ENCODE measurements around the gene ADTRP. TPM values are rescaled to one million over a fixed set of nuclear protein-coding genes. Genes with fewer than 3 reads are reported as not detected.

The ADTRP gene
- total RNA-seq, 1 donor from 2014 or later: 3.4 TPM

GRCh38 chr6:11766043-11766442 is 12.6 kb downstream of the ADTRP start:
- H3K9me3 Mint-ChIP-seq: no peaks in the 10 kb centered on the region
- TF ChIP-seq CTCF (IDR thresholded peaks at IDR 0.05; ENCODE audit: unreplicated experiment): no peak
- no peak overlapping the region for H3K27ac Mint-ChIP-seq
- peaks cover 56% of the 10 kb centered on the region for H3K4me1 Mint-ChIP-seq
- DNase-seq (ENCODE audit: low spot score in 2 of 2, unreplicated experiment in 2 of 2): no peak
- no peaks in the 10 kb centered on the region for H3K27me3 Mint-ChIP-seq (ENCODE audit: low read depth)
- no peak overlapping the region for H3K4me3 Mint-ChIP-seq
- H3K36me3 Mint-ChIP-seq: no peaks in the 10 kb centered on the region

GRCh38 chr6:11764250-11764604 is 14.4 kb downstream of the ADTRP start:
- H3K27me3 Mint-ChIP-seq (ENCODE audit: low read depth): no peaks in the 10 kb centered on the region
- no peaks in the 10 kb centered on the region for H3K9me3 Mint-ChIP-seq
- no peak for TF ChIP-seq CTCF (IDR thresholded peaks at IDR 0.05; ENCODE audit: unreplicated experiment)
- peaks cover 46% of the 10 kb centered on the region for H3K4me1 Mint-ChIP-seq
- no peak overlapping the region for H3K27ac Mint-ChIP-seq
- no peaks in the 10 kb centered on the region for H3K36me3 Mint-ChIP-seq
- no peak for DNase-seq (ENCODE audit: low spot score in 2 of 2, unreplicated experiment in 2 of 2)
- H3K4me3 Mint-ChIP-seq: no peak overlapping the region

- TF ChIP-seq CTCF (IDR thresholded peaks at IDR 0.05; ENCODE audit: unreplicated experiment): no peak
- H3K27me3 Mint-ChIP-seq (ENCODE audit: low read depth): no peaks in the 10 kb centered on the region
- DNase-seq (ENCODE audit: low spot score in 2 of 2, unreplicated experiment in 2 of 2): no peak
- peaks cover 46% of the 10 kb centered on the region for H3K4me1 Mint-ChIP-seq
- no peaks in the 10 kb centered on the region for H3K36me3 Mint-ChIP-seq
- H3K27ac Mint-ChIP-seq: peak overlapping the region; percentile 81
- no peaks in the 10 kb centered on the region for H3K9me3 Mint-ChIP-seq
- H3K4me3 Mint-ChIP-seq: no peak overlapping the region
Measured at GRCh38 chr6:11763460-11764249, 14.9 kb downstream of the ADTRP start.

- H3K4me1 Mint-ChIP-seq: peaks cover 46% of the 10 kb centered on the region
- no peaks in the 10 kb centered on the region for H3K27me3 Mint-ChIP-seq (ENCODE audit: low read depth)
- DNase-seq (ENCODE audit: low spot score in 2 of 2, unreplicated experiment in 2 of 2): no peak
- H3K9me3 Mint-ChIP-seq: peaks cover 3% of the 10 kb centered on the region
- no peak overlapping the region for H3K4me3 Mint-ChIP-seq
- no peaks in the 10 kb centered on the region for H3K36me3 Mint-ChIP-seq
- TF ChIP-seq CTCF (IDR thresholded peaks at IDR 0.05; ENCODE audit: unreplicated experiment): no peak
- H3K27ac Mint-ChIP-seq: peak overlapping the region; percentile 81
Measured at GRCh38 chr6:11762794-11763459, 15.7 kb downstream of the ADTRP start.

- peaks cover 45% of the 10 kb centered on the region for H3K4me1 Mint-ChIP-seq
- H3K4me3 Mint-ChIP-seq: no peak overlapping the region
- no peak for DNase-seq (ENCODE audit: low spot score in 2 of 2, unreplicated experiment in 2 of 2)
- no peaks in the 10 kb centered on the region for H3K27me3 Mint-ChIP-seq (ENCODE audit: low read depth)
- H3K9me3 Mint-ChIP-seq: peaks cover 10% of the 10 kb centered on the region
- H3K36me3 Mint-ChIP-seq: no peaks in the 10 kb centered on the region
- H3K27ac Mint-ChIP-seq: peak overlapping the region; percentile 81
- no peak for TF ChIP-seq CTCF (IDR thresholded peaks at IDR 0.05; ENCODE audit: unreplicated experiment)
Measured at GRCh38 chr6:11761744-11762620, 16.6 kb downstream of the ADTRP start.

Measured in mesothelial cell of epicardium (in vitro differentiated cells).